Omental fat pad (tissue), 4 donors: ENCODE data around the gene MCM3AP. TPM values are rescaled to one million over a fixed set of nuclear protein-coding genes. Genes with fewer than 3 reads are reported as not detected.

ENCODE experiments used
- ATAC-seq: fragments of 150-250 bp; one replicate; pipeline ENCODE4 v1.9.1; 2016; ENCODE audit warnings: mild to moderate bottlenecking, moderate library complexity; ENCODE audit not compliant: low FRiP score
- DNase-seq: peaks from one replicate; pipeline ENCODE4 v3.0.0-alpha.2; 2019; ENCODE audit warnings: low spot score
- total RNA-seq, 4 donors: library from RNA; depleted of rRNA; stranded (reverse); fragments of >200 nt; gene quantifications; one replicate each; pipeline ENCODE4 v1.1.0, GENCODE V29; 2016
- TF ChIP-seq, protein P1 (sequence below), 3 donors: fragments of 450-650 bp; IDR thresholded peaks; one replicate each; pipeline ENCODE4 v1.5.1; 2016 to 2017; ENCODE audit warnings: antibody characterized with exemption in 3 of 3, mild to moderate bottlenecking in 3 of 3, moderate library complexity in 2 of 3

MCM3AP gene
- total RNA-seq, 4 donors from 2014 or later = 63.8 to 129 (median 76.6) TPM

DNA sequence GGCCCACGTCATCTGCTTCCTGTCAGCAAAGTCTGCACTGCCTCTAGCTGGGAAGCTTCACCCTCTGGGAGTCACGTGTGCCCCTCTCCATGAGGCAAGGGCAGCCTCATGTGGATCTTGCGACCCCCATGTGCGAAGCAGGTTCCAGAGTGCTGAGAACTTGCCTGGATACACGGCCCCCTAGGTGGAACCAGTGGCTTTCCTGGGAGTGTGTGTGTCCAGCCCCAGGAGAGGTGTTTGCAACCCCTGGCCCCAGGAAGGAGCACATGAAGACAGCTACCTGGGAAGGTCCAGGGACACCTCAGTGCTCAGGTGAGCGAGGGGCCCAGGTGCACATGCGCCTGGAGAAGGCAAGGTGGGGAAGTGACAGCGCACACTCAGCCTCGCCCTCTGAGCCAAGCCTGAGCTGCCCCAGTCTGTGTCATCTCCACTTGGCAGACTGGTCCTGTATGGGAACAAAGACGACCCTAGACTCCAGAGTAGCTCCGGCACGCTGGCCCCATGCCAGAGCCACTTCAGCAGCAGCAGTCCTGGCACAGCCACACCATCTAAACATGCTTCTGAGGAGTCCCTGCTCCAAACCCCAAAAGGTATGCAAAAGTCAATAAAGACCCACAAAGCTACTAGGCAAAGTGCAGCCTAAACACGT is 65.7 kb downstream of the MCM3AP start:
- TF ChIP-seq, protein P1, sequence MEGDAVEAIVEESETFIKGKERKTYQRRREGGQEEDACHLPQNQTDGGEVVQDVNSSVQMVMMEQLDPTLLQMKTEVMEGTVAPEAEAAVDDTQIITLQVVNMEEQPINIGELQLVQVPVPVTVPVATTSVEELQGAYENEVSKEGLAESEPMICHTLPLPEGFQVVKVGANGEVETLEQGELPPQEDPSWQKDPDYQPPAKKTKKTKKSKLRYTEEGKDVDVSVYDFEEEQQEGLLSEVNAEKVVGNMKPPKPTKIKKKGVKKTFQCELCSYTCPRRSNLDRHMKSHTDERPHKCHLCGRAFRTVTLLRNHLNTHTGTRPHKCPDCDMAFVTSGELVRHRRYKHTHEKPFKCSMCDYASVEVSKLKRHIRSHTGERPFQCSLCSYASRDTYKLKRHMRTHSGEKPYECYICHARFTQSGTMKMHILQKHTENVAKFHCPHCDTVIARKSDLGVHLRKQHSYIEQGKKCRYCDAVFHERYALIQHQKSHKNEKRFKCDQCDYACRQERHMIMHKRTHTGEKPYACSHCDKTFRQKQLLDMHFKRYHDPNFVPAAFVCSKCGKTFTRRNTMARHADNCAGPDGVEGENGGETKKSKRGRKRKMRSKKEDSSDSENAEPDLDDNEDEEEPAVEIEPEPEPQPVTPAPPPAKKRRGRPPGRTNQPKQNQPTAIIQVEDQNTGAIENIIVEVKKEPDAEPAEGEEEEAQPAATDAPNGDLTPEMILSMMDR (IDR thresholded peaks at IDR 0.05) = no peak
- ATAC-seq = no peak
- no peak for DNase-seq

DNA sequence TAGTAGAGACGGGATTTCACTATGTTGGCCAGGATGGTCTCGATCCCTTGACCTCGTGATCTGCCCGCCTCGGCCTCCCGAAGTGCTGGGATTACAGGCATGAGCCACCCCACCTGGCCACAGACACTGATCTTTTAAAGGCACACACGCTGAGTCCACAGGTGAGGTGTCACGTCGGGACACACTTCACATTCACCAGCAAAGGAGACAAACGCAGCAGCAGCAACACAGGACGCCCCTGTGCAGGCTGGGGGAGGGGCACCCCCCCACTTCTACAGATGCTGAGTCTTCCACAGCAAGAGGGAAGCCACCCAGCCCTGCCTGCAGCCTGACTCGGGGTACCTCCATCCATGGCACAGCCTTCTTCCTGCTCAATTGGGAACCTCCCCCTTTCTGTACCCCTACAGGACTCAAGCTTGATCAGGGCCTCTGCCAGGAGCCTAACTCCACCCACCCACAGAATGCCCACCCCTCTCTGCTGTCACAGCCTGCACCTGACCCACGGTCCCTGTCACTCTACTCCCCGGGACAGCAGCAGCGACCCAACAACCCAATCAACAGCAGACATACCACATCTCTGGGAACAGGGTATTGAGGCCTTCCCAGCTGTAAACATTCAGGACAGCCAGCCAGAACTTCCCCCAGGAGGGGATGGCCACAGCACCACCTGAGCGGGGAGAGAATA is 66.4 kb downstream of the MCM3AP start:
- TF ChIP-seq, protein P1 (IDR thresholded peaks at IDR 0.05) = no peak
- no peak for DNase-seq
- no peak for ATAC-seq

DNA sequence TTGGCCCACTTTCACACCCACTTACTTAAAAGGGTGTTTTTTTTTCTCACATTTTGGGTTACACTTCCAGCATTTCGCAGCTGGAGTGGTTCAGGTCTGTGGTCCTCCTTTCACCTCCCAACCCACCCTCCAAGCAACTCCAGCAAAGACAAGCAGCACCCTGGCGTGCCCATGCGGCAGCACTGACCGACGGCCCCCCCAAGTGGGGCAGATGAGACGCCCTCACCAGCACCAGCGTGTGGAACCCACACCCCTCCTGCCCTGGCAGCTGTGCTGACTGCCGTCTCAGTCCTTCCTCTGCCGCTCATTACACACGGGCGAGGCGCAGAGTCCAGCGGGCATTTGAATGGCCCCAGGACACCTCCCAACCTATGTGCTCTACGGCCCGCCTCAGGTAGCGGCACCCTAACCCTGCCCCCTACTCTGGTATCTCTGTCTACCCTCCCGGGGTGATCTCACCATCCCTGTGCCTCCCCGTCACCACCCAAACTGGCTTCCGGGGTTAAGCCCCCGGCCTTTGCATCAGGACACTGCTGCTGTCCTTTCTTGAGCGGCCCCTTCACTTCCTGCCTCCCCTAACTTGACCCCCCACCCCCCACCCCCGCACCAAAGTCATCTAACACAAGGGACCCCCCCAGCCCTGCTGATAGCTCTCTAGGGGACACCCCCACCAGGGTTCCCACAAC is 67.8 kb downstream of the MCM3AP start:
- no peak for ATAC-seq
- peak; percentile 0 for DNase-seq
- TF ChIP-seq, protein P1 (IDR thresholded peaks at IDR 0.05) = no peak

DNA sequence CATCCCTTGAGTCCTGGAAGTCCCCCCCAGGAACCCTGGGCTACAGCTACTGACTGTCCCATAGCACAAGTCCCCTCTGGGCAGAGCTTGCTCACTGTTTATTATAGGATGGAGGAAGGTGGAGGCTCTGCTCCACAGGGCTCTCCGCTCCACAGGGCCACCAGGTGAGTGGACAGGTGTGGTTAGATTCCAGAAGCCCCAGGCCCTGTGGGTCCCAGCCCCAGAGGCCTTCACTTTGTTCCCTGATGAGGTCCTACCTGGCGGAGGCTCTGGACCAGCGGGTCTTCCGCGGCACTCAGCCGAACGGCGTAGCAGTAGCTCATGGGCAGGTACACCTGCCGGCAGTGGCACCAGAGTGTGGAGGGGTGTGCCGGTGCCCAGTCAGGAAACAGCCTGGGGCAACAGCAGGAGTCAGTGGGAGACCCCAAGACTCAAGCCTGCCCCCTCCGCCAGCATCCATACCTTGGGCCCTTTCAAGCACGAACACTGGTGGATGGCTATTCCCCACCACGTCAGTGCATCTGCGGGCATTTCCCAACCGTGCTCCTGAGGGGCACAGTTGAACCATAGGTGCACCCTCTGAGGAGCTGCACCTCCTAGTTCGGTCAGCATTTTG is 69.2 kb downstream of the MCM3AP start:
- ATAC-seq (no peak), DNase-seq (peak; percentile 9)
- TF ChIP-seq, protein P1 (IDR thresholded peaks at IDR 0.05) = no peak

DNA sequence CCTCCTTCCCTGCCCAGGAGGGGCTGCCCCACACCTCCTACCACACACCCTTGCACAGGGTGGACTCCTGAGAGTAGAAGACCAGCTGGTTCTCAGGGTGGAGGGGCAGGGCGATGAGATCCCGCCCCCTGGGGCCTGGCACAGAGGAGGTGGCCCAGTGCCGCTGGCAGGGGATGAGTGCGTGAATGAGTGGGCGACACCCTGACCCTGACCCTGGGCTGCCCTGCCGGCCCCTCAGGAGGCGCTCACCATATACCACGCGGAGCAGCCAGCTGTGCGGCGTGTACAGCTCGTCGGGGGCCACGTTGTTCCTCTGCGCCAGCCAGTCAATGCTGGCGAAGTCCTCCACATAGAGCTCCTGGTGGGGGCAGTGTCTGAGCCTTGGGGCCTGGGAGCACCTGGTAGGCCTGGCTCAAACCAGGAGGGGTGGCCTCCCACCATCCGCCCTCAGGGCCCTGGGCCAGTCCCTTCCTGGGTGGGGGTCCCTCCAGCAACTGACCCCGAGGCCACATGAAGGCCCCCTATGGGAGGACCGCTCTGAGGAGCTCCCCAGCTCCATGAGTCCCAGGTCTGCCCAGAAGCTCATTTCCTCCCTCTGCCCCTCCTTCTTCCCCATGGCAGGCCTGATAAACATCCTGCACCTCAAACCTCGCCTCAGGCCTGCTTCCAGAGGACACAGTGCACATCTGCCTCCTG is 69.8 kb downstream of the MCM3AP start:
- DNase-seq (peak; percentile 14), ATAC-seq (no peak)
- TF ChIP-seq, protein P1 (IDR thresholded peaks at IDR 0.05) = no peak

DNA sequence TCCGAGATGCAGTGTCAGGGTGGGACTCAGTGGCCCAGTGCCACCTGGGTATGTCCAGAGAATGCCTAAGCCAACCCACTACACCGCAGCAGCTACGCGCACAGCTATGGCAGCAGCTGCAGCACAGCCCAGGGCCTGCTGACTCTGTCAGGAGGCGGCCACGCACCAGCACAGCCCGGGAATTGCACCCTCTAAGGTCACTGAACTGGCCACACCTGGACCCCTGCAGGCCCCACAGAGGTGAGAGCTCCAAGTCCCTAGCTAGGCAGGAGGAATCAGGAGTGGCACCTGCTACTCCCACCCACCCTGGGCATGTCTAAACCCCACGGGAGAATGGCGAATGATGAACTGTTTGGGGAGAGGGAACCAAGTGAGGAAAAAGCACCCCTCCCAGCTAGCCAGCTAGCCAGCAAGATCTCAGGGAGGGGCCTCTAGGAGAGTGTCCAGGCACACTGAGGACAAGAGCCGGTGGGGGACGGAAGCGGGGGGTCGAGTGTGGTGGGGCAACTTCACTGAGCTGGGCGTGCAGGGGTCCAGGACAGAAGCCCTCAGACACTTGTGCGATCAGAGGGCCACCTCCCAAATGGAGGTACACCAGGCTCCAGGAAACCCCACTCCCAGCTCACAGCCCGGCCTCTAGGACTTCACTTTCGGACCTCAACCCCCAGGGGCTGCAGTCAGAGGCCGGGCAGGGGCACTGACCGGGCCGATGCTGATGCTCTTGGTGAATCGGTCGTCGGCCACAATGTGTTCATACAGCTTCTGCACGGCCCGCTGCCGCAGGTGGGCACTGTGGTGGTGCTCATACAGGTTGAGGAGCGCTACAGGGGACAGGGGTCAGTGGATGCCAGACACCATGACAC is 70.7 kb downstream of the MCM3AP start:
- ATAC-seq (no peak), DNase-seq (peak; percentile 18)
- TF ChIP-seq, protein P1 (IDR thresholded peaks at IDR 0.05) = no peak
